Keratinocyte (primary cell): ENCODE measurements around the gene PIP5K1A.
A peak's percentile ranks its signal among the peaks of the same experiment; 100 is the strongest.

Source experiments
- CTCF ChIP-seq, 3 experiments: IDR thresholded peaks in 1 of 3; conservative IDR thresholded peaks in 1 of 3; optimal IDR thresholded peaks in 1 of 3; 2 replicates in 2 of 3; 3 replicates in 1 of 3; pipeline versions ENCODE3 to v1.5.1; 2011; ENCODE audit warnings: low read length in 3 of 3, mild to moderate bottlenecking in 3 of 3, moderate library complexity in 2 of 3, control low read depth in 1 of 3, inconsistent platforms in 1 of 3; ENCODE audit not compliant: insufficient read depth in 2 of 3; ENCODE audit errors: extremely low read depth in 1 of 3
- EZH2 ChIP-seq: IDR thresholded peaks from one replicate; pipeline ENCODE4 v1.6.1; 2012; ENCODE audit warnings: inconsistent platforms, mild to moderate bottlenecking, low read length, moderate library complexity

GRCh38 chr1:151196292-151196800, 2.0 kb upstream of the PIP5K1A start:
- TF ChIP-seq CTCF (optimal IDR thresholded peaks at IDR 0.05 in 1 of 3, IDR thresholded peaks at IDR 0.05 in 1 of 3, conservative IDR thresholded peaks at IDR 0.05 in 1 of 3; ENCODE audit: extremely low read depth in 1 of 3, insufficient read depth in 2 of 3, low read length in 3 of 3), result peak; percentile 31 to 62 (median 53)
- TF ChIP-seq EZH2, result no peak
